DMS53 treated with DMSO at 0.1 percent for 48 hours (cell line): ENCODE results near the gene FAS.

Experiments used
- DNase-seq: peaks from one replicate; lab custom pipeline; 2025; ENCODE audit not compliant: unreplicated experiment; lab: John Stamatoyannopoulos, UW

FAS gene

DNA sequence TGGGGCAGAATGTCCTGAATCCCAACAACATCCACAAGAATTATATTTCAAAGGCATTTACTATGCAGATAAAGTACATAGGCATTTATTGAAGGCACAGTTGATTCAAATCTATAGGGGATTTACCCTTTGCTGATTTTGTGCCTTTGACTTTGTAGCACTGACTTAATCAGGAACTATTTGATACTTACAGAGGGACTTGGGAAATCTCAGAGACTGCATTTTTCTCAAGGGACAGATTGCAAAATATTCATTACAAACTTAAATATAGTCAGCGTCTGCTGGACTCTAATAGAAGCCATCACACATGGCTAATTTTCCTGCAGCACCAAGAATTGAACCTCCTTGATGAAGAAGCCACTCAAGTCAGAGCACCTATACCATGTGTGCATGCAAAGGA is 44.9 kb downstream of the FAS start:
- DNase-seq: no peak

DNA sequence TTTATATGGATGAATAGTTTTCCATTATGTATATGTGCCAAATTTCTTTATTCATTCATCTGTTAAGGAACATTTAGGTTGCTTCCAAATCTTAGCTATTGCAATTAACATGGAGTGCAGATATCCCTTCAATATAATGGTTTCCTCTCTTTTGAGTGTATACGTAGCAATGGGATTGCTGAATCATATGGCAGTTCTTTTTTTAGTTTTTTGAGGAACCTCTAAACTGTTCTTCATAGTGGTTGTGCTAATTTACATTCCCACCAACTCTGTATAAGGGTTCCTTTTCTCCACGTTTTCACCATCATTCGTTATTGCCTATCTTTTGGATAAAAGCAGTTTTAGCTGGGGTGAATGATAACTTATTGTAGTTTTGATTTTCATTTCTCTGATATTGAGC is 46.5 kb downstream of the FAS start:
- DNase-seq: no peak

DNA sequence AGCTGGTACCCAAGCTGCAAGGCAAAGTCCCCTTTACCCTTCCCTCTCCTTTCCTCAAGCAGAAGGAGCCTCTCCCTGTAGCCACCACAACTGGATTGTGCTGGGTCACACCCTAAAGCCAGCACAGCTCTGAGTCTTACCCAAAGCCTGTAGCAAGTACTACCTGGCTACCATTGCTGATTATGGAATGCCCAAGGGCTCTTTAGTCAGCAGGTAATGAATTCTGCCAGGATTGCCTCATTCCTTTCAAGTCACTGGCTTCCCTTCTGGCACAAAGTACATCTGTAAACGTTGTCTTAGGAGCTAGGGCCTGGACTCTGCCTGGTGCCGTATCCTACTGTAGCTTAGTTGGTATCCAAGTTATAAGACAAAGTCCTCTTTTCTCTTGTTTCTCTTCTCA is 52.0 kb downstream of the FAS start:
- no peak for DNase-seq

DNA sequence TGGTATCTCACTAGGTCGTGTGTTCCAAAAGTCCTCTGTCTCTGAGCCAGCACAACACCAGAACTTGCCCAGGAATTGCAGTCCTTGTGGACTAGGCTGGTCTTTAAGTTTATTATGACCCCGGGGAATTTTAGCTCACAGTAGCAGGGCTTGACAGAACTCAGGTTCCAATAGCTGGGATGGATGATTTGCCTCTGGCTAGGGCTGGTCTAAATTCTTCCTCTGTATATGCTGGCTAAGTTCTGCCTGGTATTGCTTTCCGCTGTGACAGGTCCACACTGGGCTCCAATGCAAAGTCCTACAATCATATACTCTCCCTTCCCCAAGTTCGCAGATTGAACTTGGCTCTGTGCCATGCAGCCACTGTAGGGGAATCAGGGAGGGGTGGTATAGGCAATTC is 52.5 kb downstream of the FAS start:
- DNase-seq: no peak

DNA sequence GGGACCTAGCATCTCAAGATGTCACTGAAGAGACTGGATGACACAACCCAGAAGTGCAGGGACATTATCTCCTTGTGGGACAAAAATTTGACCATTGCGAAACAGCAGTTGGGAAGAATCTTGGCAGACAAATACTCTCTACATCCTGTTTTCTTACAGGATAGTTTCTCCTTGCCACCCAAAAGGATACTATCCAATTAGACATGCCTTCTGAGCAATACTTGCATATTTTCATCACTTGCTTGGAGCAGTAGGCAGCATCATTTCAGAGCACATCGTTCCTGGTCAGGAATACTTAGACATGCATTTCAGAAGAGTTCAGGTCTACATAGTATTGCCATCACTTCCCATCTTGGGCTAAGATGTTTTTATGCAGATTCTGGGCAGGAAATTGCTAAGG is 56.8 kb downstream of the FAS start:
- no peak for DNase-seq

DNA sequence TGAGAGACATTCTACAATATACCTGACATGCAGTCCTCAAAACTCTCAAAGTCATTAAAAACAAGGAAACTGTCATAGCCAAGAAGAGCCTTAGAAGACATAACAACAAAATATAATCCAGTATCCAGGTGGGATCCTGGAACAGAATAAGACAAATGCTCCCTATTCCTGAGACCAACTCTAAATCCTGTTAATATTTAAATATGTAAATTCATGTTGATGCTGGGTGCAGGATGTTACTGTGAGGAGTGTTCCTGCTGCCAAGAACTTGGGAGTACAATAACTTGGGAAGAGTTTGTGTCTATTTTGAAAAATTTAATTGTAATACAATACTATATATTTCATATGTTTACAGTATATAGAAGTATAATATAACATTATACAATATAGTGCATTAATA is 61.0 kb downstream of the FAS start:
- DNase-seq: no peak

DNA sequence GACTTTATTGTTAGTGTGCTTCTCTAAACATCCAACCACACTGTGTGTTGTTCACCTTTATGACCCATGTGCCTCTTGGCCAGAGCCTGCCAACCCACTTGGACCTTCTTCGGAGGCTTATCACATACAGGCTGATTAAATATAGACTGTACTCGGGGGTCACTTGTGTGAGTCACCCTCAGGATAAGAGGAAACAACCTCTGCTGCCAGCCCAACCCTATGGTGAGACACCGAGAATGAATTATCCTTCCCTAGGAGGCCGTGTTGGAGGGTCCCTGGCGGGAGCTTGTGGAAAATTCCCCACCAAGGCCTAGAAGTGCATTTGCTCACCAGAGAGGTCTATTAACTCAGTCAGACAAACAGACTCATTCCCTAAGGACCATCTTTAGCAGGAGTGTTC is 63.0 kb downstream of the FAS start:
- no peak for DNase-seq

DNA sequence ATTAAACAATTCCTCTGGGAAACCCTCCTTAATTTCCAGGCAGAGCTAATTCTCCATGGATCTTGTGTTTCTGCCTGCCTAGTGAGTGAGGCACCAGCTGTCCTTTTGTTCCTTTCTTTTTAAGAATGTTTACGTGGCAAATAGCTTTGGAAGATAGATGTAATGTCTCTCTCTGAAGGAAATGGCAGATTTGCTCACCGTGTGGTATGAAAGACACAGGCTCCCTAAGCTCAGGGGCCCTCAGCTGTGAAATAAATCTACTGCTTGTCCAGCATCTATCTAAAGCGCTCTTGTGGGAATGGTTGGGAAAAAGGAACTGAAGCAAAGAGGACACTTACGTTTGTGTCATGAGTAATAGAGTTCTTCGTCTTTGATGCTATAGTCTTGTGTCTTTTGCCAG is 64.6 kb downstream of the FAS start:
- DNase-seq: no peak

DNA sequence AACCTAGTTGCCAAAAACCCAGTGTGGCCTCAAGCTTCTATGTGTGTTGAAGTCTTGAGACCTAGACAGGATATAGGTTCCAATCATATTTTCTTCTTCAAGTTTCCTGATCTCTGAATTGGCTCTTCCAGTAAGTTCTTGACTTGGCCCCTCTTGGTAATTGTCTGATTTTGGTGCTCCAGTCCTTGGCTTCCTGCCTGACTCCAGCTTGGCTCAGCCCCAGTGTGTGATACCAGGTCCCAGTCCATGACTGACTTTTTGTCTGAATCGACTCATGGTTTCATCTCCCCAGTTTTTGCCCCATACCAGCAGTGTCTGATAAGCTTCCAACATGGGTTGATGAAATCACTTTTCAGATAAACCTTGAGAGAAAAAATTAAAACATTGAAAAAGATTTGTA is 72.3 kb downstream of the FAS start:
- DNase-seq: no peak

DNA sequence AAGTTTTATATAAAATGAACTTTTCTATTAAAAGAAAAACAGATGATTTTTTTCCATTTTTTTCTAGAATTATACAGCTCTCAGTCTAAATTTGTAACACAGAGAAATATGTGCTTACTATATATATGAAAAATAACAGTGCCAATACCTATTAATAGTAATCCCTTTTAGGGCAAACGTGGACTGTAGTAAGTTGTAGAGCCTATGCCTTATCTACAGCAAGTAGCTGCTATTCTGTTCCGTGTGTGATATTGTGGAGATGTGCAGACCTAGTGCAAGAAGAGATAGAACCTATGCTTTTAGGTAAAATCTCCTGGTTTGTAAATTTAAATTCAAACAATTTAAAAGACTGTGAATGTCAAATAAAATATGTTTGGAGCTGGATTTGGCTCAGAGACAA is 72.9 kb downstream of the FAS start:
- DNase-seq: no peak

DNA sequence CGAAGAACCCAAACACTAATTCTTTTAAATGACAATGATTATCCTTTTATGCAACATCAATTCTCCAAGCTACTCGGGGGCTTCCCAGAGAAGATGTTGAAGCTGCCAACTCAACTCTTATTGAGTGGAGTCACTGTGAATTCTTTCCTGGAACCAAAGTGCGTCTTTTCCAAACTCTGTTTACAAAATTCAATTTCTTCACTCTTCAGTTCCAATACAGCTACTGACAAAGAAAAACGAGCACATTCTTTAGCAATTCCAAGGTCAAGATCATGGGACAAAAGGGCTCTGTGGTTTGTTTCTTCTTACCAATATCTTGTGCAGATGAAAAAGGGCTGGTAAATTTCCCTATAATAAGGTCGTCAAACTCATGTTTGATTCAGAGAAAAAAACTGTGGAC is 74.2 kb downstream of the FAS start:
- DNase-seq: no peak
